ENCODE measurements around the gene PUS1.

DNA sequence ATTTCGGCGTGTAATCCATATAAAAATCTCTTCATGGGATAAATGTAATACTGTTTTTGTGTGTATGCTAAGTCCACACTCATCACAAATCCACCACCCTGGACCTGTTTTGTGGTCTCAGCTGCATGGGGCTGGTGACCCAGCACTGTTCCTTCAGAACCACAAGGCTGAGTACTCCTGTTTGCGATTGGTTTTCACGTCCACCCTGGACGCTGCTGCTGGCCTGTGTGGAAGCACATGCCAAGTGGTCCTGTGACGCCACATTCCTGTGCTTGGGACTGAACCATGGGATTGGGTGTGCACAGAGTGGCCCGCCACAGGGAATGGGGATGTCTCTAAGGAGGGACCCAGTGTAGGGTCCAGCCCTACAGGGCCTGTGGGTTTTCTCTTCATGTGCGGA, 4.3 kb downstream of the PUS1 start:
- TF ChIP-seq, protein P1, sequence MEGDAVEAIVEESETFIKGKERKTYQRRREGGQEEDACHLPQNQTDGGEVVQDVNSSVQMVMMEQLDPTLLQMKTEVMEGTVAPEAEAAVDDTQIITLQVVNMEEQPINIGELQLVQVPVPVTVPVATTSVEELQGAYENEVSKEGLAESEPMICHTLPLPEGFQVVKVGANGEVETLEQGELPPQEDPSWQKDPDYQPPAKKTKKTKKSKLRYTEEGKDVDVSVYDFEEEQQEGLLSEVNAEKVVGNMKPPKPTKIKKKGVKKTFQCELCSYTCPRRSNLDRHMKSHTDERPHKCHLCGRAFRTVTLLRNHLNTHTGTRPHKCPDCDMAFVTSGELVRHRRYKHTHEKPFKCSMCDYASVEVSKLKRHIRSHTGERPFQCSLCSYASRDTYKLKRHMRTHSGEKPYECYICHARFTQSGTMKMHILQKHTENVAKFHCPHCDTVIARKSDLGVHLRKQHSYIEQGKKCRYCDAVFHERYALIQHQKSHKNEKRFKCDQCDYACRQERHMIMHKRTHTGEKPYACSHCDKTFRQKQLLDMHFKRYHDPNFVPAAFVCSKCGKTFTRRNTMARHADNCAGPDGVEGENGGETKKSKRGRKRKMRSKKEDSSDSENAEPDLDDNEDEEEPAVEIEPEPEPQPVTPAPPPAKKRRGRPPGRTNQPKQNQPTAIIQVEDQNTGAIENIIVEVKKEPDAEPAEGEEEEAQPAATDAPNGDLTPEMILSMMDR (IDR thresholded peaks at IDR 0.05; ENCODE audit: low read depth, low read length) = no peak
- no peak for TF ChIP-seq EZH2phosphoT487 (IDR thresholded peaks at IDR 0.05; ENCODE audit: low read depth)
